ENCODE measurements around the gene NOS1AP.

GRCh38 chr1:162386292-162387225, 317.1 kb downstream of the NOS1AP start:
- TF ChIP-seq CTCF (conservative IDR thresholded peaks at IDR 0.05 in 1 of 2, IDR thresholded peaks at IDR 0.05 in 1 of 2; ENCODE audit: extremely low read depth in 1 of 2, insufficient read depth in 1 of 2, low read depth in 1 of 2, low read length in 2 of 2) (no peak), EZH2 (IDR thresholded peaks at IDR 0.05; ENCODE audit: borderline replicate concordance, low read length) (no peak)
